Upper lobe of left lung (tissue), 6 donors: ENCODE measurements around the gene HK2. TPM values are rescaled to one million over a fixed set of nuclear protein-coding genes. Genes with fewer than 3 reads are reported as not detected.
"Not testable (repeated sequence)": the region's sequence is repeated elsewhere in the genome, so short reads cannot be mapped to it uniquely, and the experiment has no call there.

Source experiments
- ATAC-seq, 2 donors: fragments of 200-7000 bp; cut with Tn5 transposase; one replicate each; pipeline ENCODE4 v1.9.1; 2022; ENCODE audit warnings: mild to moderate bottlenecking in 2 of 2, moderate library complexity in 2 of 2; ENCODE audit not compliant: low FRiP score in 2 of 2
- DNase-seq, 2 donors: peaks; one replicate each; pipeline ENCODE4 v3.0.0-alpha.2; 2019 to 2020
- H3K27ac ChIP-seq, 4 donors: fragments of 200-600 bp; sonication (generic); one replicate each; pipeline ENCODE4 v1.5.1; 2016 to 2019
- H3K27me3 ChIP-seq, 4 donors: fragments of 200-600 bp; sonication (generic); one replicate each; pipeline ENCODE4 v1.5.1; 2017 to 2019
- H3K36me3 ChIP-seq, 4 donors: fragments of 200-600 bp; sonication (generic); one replicate each; pipeline ENCODE4 v1.5.1; 2016 to 2019
- H3K4me1 ChIP-seq, 4 donors: fragments of 200-600 bp; sonication (generic); one replicate each; pipeline ENCODE4 v1.5.1; 2018 to 2019
- H3K4me3 ChIP-seq, 4 donors: fragments of 200-600 bp; sonication (generic); one replicate each; pipeline ENCODE4 v1.5.1; 2017 to 2019; ENCODE audit warnings: mild to moderate bottlenecking in 2 of 4, moderate library complexity in 1 of 4
- H3K9me3 ChIP-seq, 4 donors: fragments of 200-600 bp; sonication (generic); one replicate each; pipeline ENCODE4 v1.5.1; 2018 to 2019
- CTCF ChIP-seq, 6 experiments: fragments of 450-650 bp in 4 of 6; fragments of 200-600 bp in 2 of 6; sonication (generic) in 2 of 6; IDR thresholded peaks; one replicate each; pipeline ENCODE4 v1.5.1; 2016 to 2019; ENCODE audit warnings: antibody characterized with exemption in 6 of 6
- EP300 ChIP-seq, 4 donors: sonication (generic); formaldehyde crosslinking; IDR thresholded peaks; one replicate each; pipeline ENCODE4 v1.5.1; 2017; ENCODE audit warnings: antibody characterized with exemption in 4 of 4, control low read depth in 2 of 4
- POLR2A ChIP-seq, 4 donors: fragments of 450-650 bp; IDR thresholded peaks; one replicate each; pipeline ENCODE4 v1.5.1; 2016 to 2017; ENCODE audit warnings: antibody characterized with exemption in 4 of 4, mild to moderate bottlenecking in 2 of 4
- POLR2AphosphoS5 ChIP-seq, 2 donors: sonication (generic); formaldehyde crosslinking; IDR thresholded peaks; one replicate each; pipeline ENCODE4 v1.5.1; 2017; ENCODE audit warnings: antibody characterized with exemption in 2 of 2
- WGBS, 2 donors: methylation state at CpG; one replicate each; pipeline ENCODE4 v1.1.5; 2017 to 2018; 5-methylcytosine and 5-hydroxymethylcytosine counted together
- total RNA-seq, 6 donors: library from RNA; depleted of rRNA in 4 of 6; stranded (reverse); fragments of >200 nt in 4 of 6; gene quantifications; one replicate each; pipeline versions ENCODE4 v1.1.0 to v1.2.1, GENCODE V29; 2016 to 2021
- donor health status: DM: no; HTN: no; CAD: no; lungs with moderate emphysema.
- donor health status: DM: no; HTN: yes; CAD: no; lungs with severe emphysema.

The HK2 gene
- total RNA-seq, 6 donors from 2014 or later, result 29.0 to 98.8 (median 39.7) TPM

GRCh38 chr2:74902281-74902860 lies 68.4 kb downstream of the HK2 start:
- H3K27me3 ChIP-seq, result no peaks in the 10 kb centered on the region
- no peak overlapping the region for H3K27ac ChIP-seq
- no peaks in the 10 kb centered on the region for H3K9me3 ChIP-seq
- ATAC-seq, result no peak
- TF ChIP-seq POLR2AphosphoS5 (IDR thresholded peaks at IDR 0.05) (no peak), EP300 (IDR thresholded peaks at IDR 0.05) (no peak), CTCF (IDR thresholded peaks at IDR 0.05) (no peak), POLR2A (IDR thresholded peaks at IDR 0.05) (no peak)
- WGBS, 2 donors, result 79 to 90% methylated on average over 3 of the region's 3 CpGs
- H3K4me1 ChIP-seq, result no peaks in the 10 kb centered on the region
- no peaks in the 10 kb centered on the region for H3K36me3 ChIP-seq
- H3K4me3 ChIP-seq, result no peak overlapping the region
- DNase-seq, result no peak

- Histone ChIP-seq H3K27ac (no peak overlapping the region), H3K4me1 (peaks cover 0 to 6% (median 0%) of the 10 kb centered on the region in 4 donors), H3K27me3 (no peaks in the 10 kb centered on the region), H3K36me3 (no peaks in the 10 kb centered on the region), H3K9me3 (no peaks in the 10 kb centered on the region), H3K4me3 (no peak overlapping the region)
- ATAC-seq (no peak), DNase-seq (no peak)
- TF ChIP-seq POLR2A (IDR thresholded peaks at IDR 0.05), result no peak
- no peak for TF ChIP-seq CTCF (IDR thresholded peaks at IDR 0.05)
- no peak for TF ChIP-seq POLR2AphosphoS5 (IDR thresholded peaks at IDR 0.05)
- no peak for TF ChIP-seq EP300 (IDR thresholded peaks at IDR 0.05)
- 89 to 99% methylated on average over 5 of the region's 5 CpGs for WGBS, 2 donors
These were observed 72.5 kb downstream of the HK2 start for GRCh38 chr2:74906395-74906794.

GRCh38 chr2:74907560-74907959 lies 73.6 kb downstream of the HK2 start:
- H3K4me3 ChIP-seq, DNase-seq, H3K27ac ChIP-seq, H3K9me3 ChIP-seq, H3K4me1 ChIP-seq, H3K36me3 ChIP-seq, H3K27me3 ChIP-seq, ATAC-seq: not testable (repeated sequence)
- WGBS, 2 donors, result 71% methylated on average over 5 of the region's 5 CpGs

GRCh38 chr2:74908748-74909444 lies 75.0 kb downstream of the HK2 start:
- H3K4me3 ChIP-seq, result peak overlapping the region in 3 of 4 donors; percentile 22 to 35 (median 33)
- DNase-seq (peak in 1 of 2 donors; percentile 55), ATAC-seq (peak; percentile 21 to 51)

GRCh38 chr2:74910245-74910644 lies 76.3 kb downstream of the HK2 start:
- peaks cover 0 to 6% (median 0%) of the 10 kb centered on the region in 4 donors for H3K4me1 ChIP-seq
- 88 to 93% methylated on average over 1 of the region's 1 CpG for WGBS, 2 donors
- no peak for ATAC-seq

More at GRCh38 chr2:74908748-74909444, 75.0 kb downstream of the HK2 start:
- Histone ChIP-seq H3K36me3 (no peaks in the 10 kb centered on the region), H3K27me3 (no peaks in the 10 kb centered on the region), H3K9me3 (no peaks in the 10 kb centered on the region), H3K27ac (no peak overlapping the region), H3K4me1 (peaks cover 0 to 6% (median 0%) of the 10 kb centered on the region in 4 donors)
- peak in 2 of 4 donors; percentile 10 to 57 for TF ChIP-seq POLR2A (IDR thresholded peaks at IDR 0.05)
- no peak for TF ChIP-seq EP300 (IDR thresholded peaks at IDR 0.05)
- TF ChIP-seq CTCF (IDR thresholded peaks at IDR 0.05), result no peak
- peak in 1 of 2 donors; percentile 74 for TF ChIP-seq POLR2AphosphoS5 (IDR thresholded peaks at IDR 0.05)
- WGBS, 2 donors, result 36 to 44% methylated on average over 16 to 31 of the region's 31 CpGs

More at GRCh38 chr2:74910245-74910644, 76.3 kb downstream of the HK2 start:
- DNase-seq, result no peak
- Histone ChIP-seq H3K4me3 (no peak overlapping the region), H3K9me3 (no peaks in the 10 kb centered on the region), H3K36me3 (no peaks in the 10 kb centered on the region), H3K27ac (no peak overlapping the region), H3K27me3 (no peaks in the 10 kb centered on the region)
- no peak for TF ChIP-seq POLR2AphosphoS5 (IDR thresholded peaks at IDR 0.05)
- no peak for TF ChIP-seq POLR2A (IDR thresholded peaks at IDR 0.05)
- no peak for TF ChIP-seq EP300 (IDR thresholded peaks at IDR 0.05)
- no peak for TF ChIP-seq CTCF (IDR thresholded peaks at IDR 0.05)
